Activated CD4-positive, alpha-beta T cell treated with anti-CD3 and anti-CD28 coated beads, Interleukin-2, amount 50 U/mL, for 24 hours (primary cell): ENCODE data around the gene STAG1.
"Not testable (repeated sequence)": the region's sequence is repeated elsewhere in the genome, so short reads cannot be mapped to it uniquely, and the experiment has no call there.

ENCODE experiments used
- DNase-seq, 2 donors: peaks; one replicate each; pipeline ENCODE4 v3.0.0-alpha.2; 2020; ENCODE audit warnings: low read depth in 1 of 2, low spot score in 1 of 2

Gene STAG1

GRCh38 chr3:136749091-136749490 is 3.1 kb downstream of the STAG1 start:
- DNase-seq = no peak

- DNase-seq = no peak
Measured at GRCh38 chr3:136745916-136746315, 6.3 kb downstream of the STAG1 start.

- DNase-seq = no peak
Measured at GRCh38 chr3:136741063-136741462, 11.1 kb downstream of the STAG1 start.

- DNase-seq = no peak
Measured at GRCh38 chr3:136740351-136740958, 11.7 kb downstream of the STAG1 start.

GRCh38 chr3:136736950-136737349 is 15.2 kb downstream of the STAG1 start:
- not testable (repeated sequence) for DNase-seq

GRCh38 chr3:136735103-136735502 is 17.1 kb downstream of the STAG1 start:
- DNase-seq = no peak

GRCh38 chr3:136734382-136735070 is 17.7 kb downstream of the STAG1 start:
- DNase-seq = no peak

- DNase-seq = no peak
Measured at GRCh38 chr3:136733317-136733833, 18.8 kb downstream of the STAG1 start.

- no peak for DNase-seq
Measured at GRCh38 chr3:136731274-136731884, 20.8 kb downstream of the STAG1 start.

GRCh38 chr3:136730595-136731273 is 21.4 kb downstream of the STAG1 start:
- DNase-seq = no peak

- no peak for DNase-seq
Measured at GRCh38 chr3:136728918-136729317, 23.3 kb downstream of the STAG1 start.

GRCh38 chr3:136728473-136728872 is 23.7 kb downstream of the STAG1 start:
- DNase-seq = no peak

GRCh38 chr3:136725468-136725867 is 26.7 kb downstream of the STAG1 start:
- DNase-seq = no peak

GRCh38 chr3:136722916-136723315 is 29.3 kb downstream of the STAG1 start:
- not testable (repeated sequence) for DNase-seq

GRCh38 chr3:136722399-136722798 is 29.8 kb downstream of the STAG1 start:
- not testable (repeated sequence) for DNase-seq

- DNase-seq = no peak
Measured at GRCh38 chr3:136720091-136720490, 32.1 kb downstream of the STAG1 start.

GRCh38 chr3:136716629-136717028 is 35.5 kb downstream of the STAG1 start:
- DNase-seq = no peak

- no peak for DNase-seq
Measured at GRCh38 chr3:136714020-136714419, 38.2 kb downstream of the STAG1 start.

GRCh38 chr3:136712941-136713340 is 39.2 kb downstream of the STAG1 start:
- DNase-seq = no peak

GRCh38 chr3:136711888-136712287 is 40.3 kb downstream of the STAG1 start:
- DNase-seq = not testable (repeated sequence)

- DNase-seq = no peak
Measured at GRCh38 chr3:136711277-136711676, 40.9 kb downstream of the STAG1 start.

GRCh38 chr3:136709775-136710174 is 42.4 kb downstream of the STAG1 start:
- DNase-seq = not testable (repeated sequence)
